ENCODE results near the gene PDZD2.

DNA sequence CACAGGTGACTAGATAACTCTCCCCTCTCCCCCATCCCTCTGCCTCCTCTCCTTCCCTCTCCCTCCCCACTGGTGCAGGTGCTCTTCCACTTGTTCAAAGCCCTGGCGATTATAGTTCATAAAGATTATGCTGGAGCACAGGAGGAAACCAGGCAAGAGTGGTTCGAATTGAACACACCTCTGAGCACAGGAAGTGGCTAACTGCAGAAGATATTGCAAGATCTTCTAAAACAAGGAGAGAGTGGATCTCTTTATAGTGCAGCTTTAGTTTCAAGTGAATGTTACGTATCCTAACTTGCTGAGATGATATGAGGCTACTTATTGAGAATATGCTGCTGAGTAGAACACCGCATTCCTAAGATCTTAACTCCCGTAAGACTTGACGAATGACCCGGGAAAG lies 356.8 kb downstream of the PDZD2 start:
- TF ChIP-seq, protein P1, sequence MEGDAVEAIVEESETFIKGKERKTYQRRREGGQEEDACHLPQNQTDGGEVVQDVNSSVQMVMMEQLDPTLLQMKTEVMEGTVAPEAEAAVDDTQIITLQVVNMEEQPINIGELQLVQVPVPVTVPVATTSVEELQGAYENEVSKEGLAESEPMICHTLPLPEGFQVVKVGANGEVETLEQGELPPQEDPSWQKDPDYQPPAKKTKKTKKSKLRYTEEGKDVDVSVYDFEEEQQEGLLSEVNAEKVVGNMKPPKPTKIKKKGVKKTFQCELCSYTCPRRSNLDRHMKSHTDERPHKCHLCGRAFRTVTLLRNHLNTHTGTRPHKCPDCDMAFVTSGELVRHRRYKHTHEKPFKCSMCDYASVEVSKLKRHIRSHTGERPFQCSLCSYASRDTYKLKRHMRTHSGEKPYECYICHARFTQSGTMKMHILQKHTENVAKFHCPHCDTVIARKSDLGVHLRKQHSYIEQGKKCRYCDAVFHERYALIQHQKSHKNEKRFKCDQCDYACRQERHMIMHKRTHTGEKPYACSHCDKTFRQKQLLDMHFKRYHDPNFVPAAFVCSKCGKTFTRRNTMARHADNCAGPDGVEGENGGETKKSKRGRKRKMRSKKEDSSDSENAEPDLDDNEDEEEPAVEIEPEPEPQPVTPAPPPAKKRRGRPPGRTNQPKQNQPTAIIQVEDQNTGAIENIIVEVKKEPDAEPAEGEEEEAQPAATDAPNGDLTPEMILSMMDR (IDR thresholded peaks at IDR 0.05; ENCODE audit: low read length) = no peak
- no peak for TF ChIP-seq EZH2 (optimal IDR thresholded peaks at IDR 0.05; ENCODE audit: low read depth, low read length)

Data from MM.1S (cell line).